HepG2 (cell line): Measurements from ENCODE around the gene ETFDH. TPM values are rescaled to one million over a fixed set of nuclear protein-coding genes. Genes with fewer than 3 reads are reported as not detected.
"Not testable (repeated sequence)": the region's sequence is repeated elsewhere in the genome, so short reads cannot be mapped to it uniquely, and the experiment has no call there.

ENCODE experiments used
- ATAC-seq: fragments of 200-7000 bp; cut with Tn5 transposase; 3 replicates; pipeline ENCODE4 v1.9.1; 2020; ENCODE audit warnings: mild to moderate bottlenecking, moderate library complexity
- BruUV-seq: library from RNA; stranded (reverse); fragments of 400-500 nt; replicated peaks from 2 replicates; lab custom pipeline; 2021; lab: Mats Ljungman, UMichigan
- CTCF ChIA-PET: fragments of 300-600 bp; formaldehyde crosslinking; extraction: SDS; loops from one replicate; lab custom pipeline; 2021; ENCODE audit warnings: low total read pairs, inconsistent platforms, low intra/inter-chr PET ratio; lab: Yijun Ruan, JAX
- POLR2A ChIA-PET: fragments of 350-600 bp; sonication (Branson Sonifier 250); formaldehyde crosslinking; loops from one replicate; lab custom pipeline; 2020; ENCODE audit warnings: antibody characterized with exemption, inconsistent platforms; lab: Yijun Ruan, JAX
- DNase-seq: peaks from one replicate; pipeline ENCODE4 v3.0.0-alpha.2; 2015; ENCODE audit warnings: low spot score
- FAIRE-seq: peaks from 3 replicates; lab custom pipeline; 2011; peaks lifted over from hg19 to GRCh38; lab: Jason Lieb, UNC
- H2AFZ ChIP-seq: one replicate; pipeline ENCODE4 v1.6.1; 2011; ENCODE audit warnings: low read length, inconsistent platforms
- H3K27ac ChIP-seq: fragments of 300-600 bp; 3 replicates; pipeline ENCODE4 v1.8.0; 2011; ENCODE audit warnings: mixed run types, mild to moderate bottlenecking, mixed read lengths, low read length, inconsistent platforms; ENCODE audit not compliant: insufficient read depth; ENCODE audit errors: extremely low read length
- H3K27me3 ChIP-seq, 2 experiments: fragments of 200-600 bp in 1 of 2; 2 replicates in 1 of 2; 3 replicates in 1 of 2; pipeline versions ENCODE4 v1.6.0 to v1.8.0; 2011; ENCODE audit warnings: low read length in 2 of 2, mild to moderate bottlenecking in 2 of 2, moderate library complexity in 2 of 2, inconsistent platforms in 1 of 2; ENCODE audit not compliant: insufficient read depth in 2 of 2, control insufficient read depth in 1 of 2
- H3K36me3 ChIP-seq, 2 experiments: fragments of 200-600 bp in 1 of 2; replicated peaks in 1 of 2; 2 replicates in 1 of 2; 3 replicates in 1 of 2; pipeline versions ENCODE4 v1.5.1 to v1.8.0; 2011; ENCODE audit warnings: low read length in 2 of 2, inconsistent platforms in 1 of 2; ENCODE audit not compliant: insufficient read depth in 2 of 2, control insufficient read depth in 1 of 2
- H3K4me1 ChIP-seq: 2 replicates; pipeline ENCODE4 v1.5.1; 2012; ENCODE audit warnings: low read length, inconsistent platforms; ENCODE audit not compliant: insufficient read depth
- H3K4me2 ChIP-seq: 2 replicates; pipeline ENCODE4 v1.6.0; 2011; ENCODE audit warnings: low read depth, low read length, inconsistent platforms
- H3K4me3 ChIP-seq, 3 experiments: fragments of 200-600 bp in 1 of 3; sonication (generic), shearing (Covaris generic) in 1 of 3; replicated peaks in 1 of 3; 2 replicates each; pipeline ENCODE4 v1.5.1; 2011 to 2016; ENCODE audit warnings: low read length in 3 of 3, inconsistent platforms in 2 of 3, low read depth in 2 of 3, mild to moderate bottlenecking in 2 of 3, control low read depth in 1 of 3, mixed read lengths in 1 of 3; ENCODE audit not compliant: insufficient read depth in 1 of 3
- H3K79me2 ChIP-seq: one replicate; pipeline ENCODE4 v1.6.1; 2011; ENCODE audit warnings: low read length, inconsistent platforms; ENCODE audit not compliant: insufficient read depth
- H3K9ac ChIP-seq: 2 replicates; pipeline ENCODE4 v1.6.0; 2011; ENCODE audit warnings: mild to moderate bottlenecking, low read depth, low read length, inconsistent platforms; ENCODE audit not compliant: insufficient read depth
- H3K9me3 ChIP-seq: 2 replicates; pipeline ENCODE4 v1.5.1; 2012; ENCODE audit warnings: mild to moderate bottlenecking, low read length
- H4K20me1 ChIP-seq: 2 replicates; pipeline ENCODE4 v1.6.0; 2011; ENCODE audit warnings: inconsistent platforms, mild to moderate bottlenecking, low read length, moderate library complexity; ENCODE audit not compliant: insufficient read depth
- SIX1 ChIP-seq: sonication (generic); formaldehyde crosslinking; IDR thresholded peaks from 2 replicates; pipeline ENCODE4 v1.4.0; 2020; ENCODE audit warnings: missing genetic modification reagents, borderline replicate concordance
- TBX3 ChIP-seq: fragments of 450-650 bp; IDR thresholded peaks from 2 replicates; pipeline ENCODE4 v1.6.1; 2017; ENCODE audit warnings: antibody characterized with exemption, mild to moderate bottlenecking, inconsistent platforms, borderline replicate concordance
- ZFP90 ChIP-seq: sonication (generic); formaldehyde crosslinking; IDR thresholded peaks from 2 replicates; pipeline ENCODE4 v1.8.0; 2022; ENCODE audit warnings: missing genetic modification reagents, mild to moderate bottlenecking, inconsistent platforms, borderline replicate concordance
- ZNF12 ChIP-seq: sonication (generic); formaldehyde crosslinking; IDR thresholded peaks from 2 replicates; pipeline ENCODE4 v1.5.0; 2020; ENCODE audit warnings: missing genetic modification reagents
- ZNF326 ChIP-seq: sonication (generic); formaldehyde crosslinking; IDR thresholded peaks from 2 replicates; pipeline ENCODE4 v1.4.0; 2020; ENCODE audit warnings: missing genetic modification reagents, borderline replicate concordance
- ZNF407 ChIP-seq: sonication (generic); formaldehyde crosslinking; IDR thresholded peaks from one replicate; pipeline ENCODE4 v1.5.1; 2020; ENCODE audit warnings: mild to moderate bottlenecking, missing genetic modification reagents; ENCODE audit errors: not compliant biosample characterization
- ZNF615 ChIP-seq: sonication (generic); formaldehyde crosslinking; IDR thresholded peaks from 2 replicates; pipeline ENCODE4 v1.5.0; 2020; ENCODE audit warnings: mild to moderate bottlenecking, missing genetic modification reagents, borderline replicate concordance
- ZNF878 ChIP-seq: sonication (generic); formaldehyde crosslinking; IDR thresholded peaks from 2 replicates; pipeline ENCODE4 v1.8.1; 2023; ENCODE audit warnings: mild to moderate bottlenecking, missing genetic modification reagents, moderate library complexity
- WGBS: methylation state at CpG from one replicate; pipeline ENCODE4 v1.1.6; 2017; ENCODE audit warnings: low lambda C conversion rate; 5-methylcytosine and 5-hydroxymethylcytosine counted together
- in situ Hi-C: cut with HindIII; loops from 2 replicates; pipeline ENCODE4 v1.10.0; 2017; ENCODE audit warnings: low pct_unique_long_range_greater_than_20kb; ENCODE audit not compliant: extremely low pct_ligation_motif_present
- intact Hi-C: fragments of 100-400 bp; cut with micrococcal nuclease; formaldehyde crosslinking; loops from one replicate; pipeline ENCODE4 v1.10.0; 2022; ENCODE audit not compliant: unreplicated experiment
- polyA plus RNA-seq, 8 experiments: library from polyadenylated mRNA; depleted of rRNA in 3 of 8; stranded (reverse) in 7 of 8; unstranded in 1 of 8; fragments of >200 nt; fragmentation: Illumina TruSeq in 4 of 8; extraction: Trizol in 4 of 8; gene quantifications; 2 replicates each; pipeline versions ENCODE4 v1.2.1 to v1.2.3, GENCODE V29; 2011 to 2016; ENCODE audit warnings: low read depth in 4 of 8, missing spikeins in 1 of 8, mixed read lengths in 1 of 8; ENCODE audit not compliant: insufficient read depth in 1 of 8
- total RNA-seq, 5 experiments: library from RNA; depleted of rRNA; stranded (reverse); fragments of >200 nt; fragmentation: Illumina TruSeq; extraction: Trizol; gene quantifications; 2 replicates each; pipeline ENCODE4 v1.2.3, GENCODE V29; 2016; ENCODE audit warnings: low read depth in 1 of 5

ETFDH gene
- total and polyA plus RNA-seq, 2 of the 13 experiments (the other 11 are each of a cell fraction or from before 2014, with no cell fraction given), result 14.7 to 17.8 TPM

GRCh38 chr4:158663707-158664625, 8.1 kb upstream of the ETFDH start:
- intact Hi-C loops, CTCF ChIA-PET, H3K36me3 ChIP-seq, H3K9me3 ChIP-seq, H2AFZ ChIP-seq, in situ Hi-C loops, H3K27me3 ChIP-seq, H3K27ac ChIP-seq, POLR2A ChIA-PET, FAIRE-seq, BruUV-seq, H3K79me2 ChIP-seq, H3K4me1 ChIP-seq, H3K4me3 ChIP-seq, H3K9ac ChIP-seq, DNase-seq, H3K4me2 ChIP-seq, H4K20me1 ChIP-seq, ATAC-seq: not testable (repeated sequence)
- 64% methylated on average over 8 of the region's 8 CpGs for WGBS

GRCh38 chr4:158664806-158665205, 7.3 kb upstream of the ETFDH start:
- no TSS peak for BruUV-seq
- Histone ChIP-seq H3K27me3 (no peaks in the 10 kb centered on the region), H3K4me1 (peaks cover 5% of the 10 kb centered on the region; the same call in 1 of the 2 replicates), H3K9ac (no peak overlapping the region), H3K9me3 (no peaks in the 10 kb centered on the region), H3K36me3 (no peaks in the 10 kb centered on the region), H4K20me1 (no peaks in the 10 kb centered on the region), H2AFZ (no peak overlapping the region), H3K79me2 (peaks cover 15% of the 10 kb centered on the region), H3K4me3 (no peak overlapping the region), H3K27ac (no peak overlapping the region), H3K4me2 (no peak overlapping the region)
- in situ Hi-C loops (no loop called here), intact Hi-C loops (loop anchor here (5.0 kb wide), 1 partner anchor 537 kb away; no protein-coding TSS in a partner anchor)
- FAIRE-seq (no peak), DNase-seq (no peak), ATAC-seq (no peak)
- POLR2A ChIA-PET, result no interaction called here
- CTCF ChIA-PET, result no interaction called here
- WGBS, result 100% methylated on average over 8 of the region's 18 CpGs
- TF ChIP-seq ZNF615 (CRISPR knock-in tag), result no peak
- no peak for TF ChIP-seq ZNF326
- TF ChIP-seq SIX1 (CRISPR knock-in tag), result no peak
- TF ChIP-seq ZFP90 (CRISPR knock-in tag), result no peak
- no peak for TF ChIP-seq ZNF878
- TF ChIP-seq TBX3, result no peak
- no peak for TF ChIP-seq ZNF12 (CRISPR knock-in tag)
- no peak for TF ChIP-seq ZNF407 (CRISPR knock-in tag)
